T-cell (primary cell): ENCODE measurements around the gene NADSYN1. TPM values are rescaled to one million over a fixed set of nuclear protein-coding genes. Genes with fewer than 3 reads are reported as not detected.

Experiments
- ATAC-seq, 4 experiments: fragments of 200-7000 bp in 3 of 4; fragments of 150-1000 bp in 1 of 4; cut with Tn5 transposase; replicated peaks in 1 of 4; 1 replicate in 3 of 4; 2 replicates in 1 of 4; pipeline ENCODE4 v1.10.0; 2021; ENCODE audit warnings: moderate library complexity in 3 of 4, mild to moderate bottlenecking in 2 of 4, moderate number of reproducible peaks in 1 of 4
- CTCF ChIA-PET, 2 donors: fragments of 300-600 bp; sonication (Branson Sonifier 250); formaldehyde crosslinking; loops; one replicate each; lab custom pipeline; 2022; ENCODE audit warnings: antibody characterized with exemption in 2 of 2; lab: Charles Lee
- POLR2A ChIA-PET, 2 donors: fragments of 300-600 bp; sonication (Branson Sonifier 250); formaldehyde crosslinking; loops; one replicate each; lab custom pipeline; 2022; ENCODE audit warnings: antibody characterized with exemption in 2 of 2; lab: Charles Lee
- DNase-seq, 35 experiments: peaks; one replicate each; pipeline versions ENCODE4 v3.0.0 to v3.0.0-alpha.2; 2013 to 2023
- H3K27ac ChIP-seq: one replicate; pipeline ENCODE4 v1.5.1; 2013; ENCODE audit warnings: low read length
- H3K27me3 ChIP-seq, 2 experiments: replicated peaks in 1 of 2; 1 replicate in 1 of 2; 2 replicates in 1 of 2; pipeline versions ENCODE4 v1.6.1 to v1.7.0; 2013; ENCODE audit warnings: low read length in 1 of 2, mixed read lengths in 1 of 2; ENCODE audit not compliant: control insufficient read depth in 2 of 2, insufficient read depth in 2 of 2; ENCODE audit errors: extremely low read depth in 1 of 2
- H3K36me3 ChIP-seq, 2 donors: 1 replicate in 1 of 2; 2 replicates in 1 of 2; pipeline versions ENCODE4 v1.6.1 to v1.7.0; 2013; ENCODE audit warnings: low read length in 1 of 2; ENCODE audit not compliant: control insufficient read depth in 2 of 2, insufficient read depth in 1 of 2; ENCODE audit errors: extremely low read depth in 1 of 2
- H3K4me1 ChIP-seq, 2 experiments: 1 replicate in 1 of 2; 2 replicates in 1 of 2; pipeline versions ENCODE4 v1.6.1 to v1.7.0; 2013; ENCODE audit warnings: low read length in 2 of 2, mixed read lengths in 1 of 2; ENCODE audit not compliant: insufficient read depth in 2 of 2, control insufficient read depth in 1 of 2; ENCODE audit errors: extremely low read depth in 1 of 2
- H3K4me3 ChIP-seq, 2 donors: 1 replicate in 1 of 2; 2 replicates in 1 of 2; pipeline versions ENCODE4 v1.5.1 to v1.7.0; 2013; ENCODE audit warnings: mild to moderate bottlenecking in 2 of 2, low read length in 1 of 2, moderate library complexity in 1 of 2; ENCODE audit not compliant: control insufficient read depth in 1 of 2; ENCODE audit errors: extremely low read depth in 1 of 2
- H3K9me3 ChIP-seq: 2 replicates; pipeline ENCODE4 v1.7.0; 2013
- H3K27ac Mint-ChIP-seq, 2 donors: one replicate each; pipeline ENCODE4 v1.8.0; 2020 to 2021; ENCODE audit warnings: mild to moderate bottlenecking in 2 of 2, mixed read lengths in 2 of 2
- H3K27me3 Mint-ChIP-seq, 2 donors: one replicate each; pipeline ENCODE4 v1.8.0; 2021 to 2022; ENCODE audit warnings: mixed read lengths in 2 of 2
- H3K36me3 Mint-ChIP-seq: one replicate; pipeline ENCODE4 v1.8.0; 2021; ENCODE audit warnings: mixed read lengths
- H3K4me1 Mint-ChIP-seq, 3 donors: one replicate each; pipeline ENCODE4 v1.8.0; 2020 to 2022; ENCODE audit warnings: mixed read lengths in 3 of 3, mild to moderate bottlenecking in 1 of 3
- H3K4me3 Mint-ChIP-seq, 3 donors: one replicate each; pipeline ENCODE4 v1.8.0; 2020 to 2022; ENCODE audit warnings: mild to moderate bottlenecking in 3 of 3, mixed read lengths in 3 of 3, moderate library complexity in 3 of 3
- H3K9me3 Mint-ChIP-seq, 3 donors: one replicate each; pipeline ENCODE4 v1.8.0; 2020 to 2022; ENCODE audit warnings: mixed read lengths in 3 of 3
- whole genome bisulfite sequencing: methylation state at CpG from one replicate; pipeline ENCODE4 v1.1.5; 2013; ENCODE audit warnings: missing lambda C conversion rate; ENCODE audit not compliant: insufficient coverage; 5-methylcytosine and 5-hydroxymethylcytosine counted together
- total RNA-seq, 35 experiments: library from RNA in 6 of 35; stranded (reverse) in 6 of 35; fragments of 120-200 nt in 1 of 35; gene quantifications; one replicate each; pipeline versions ENCODE4 v1.2.1 to v1.2.4 and lab custom pipeline; 2013 to 2026

NADSYN1 gene
- total RNA-seq, 5 donors from 2014 or later (not counting 1 experiment from before 2014, with no cell fraction given), result 125 to 190 (median 162) TPM

- peaks cover 0 to 16% (median 3%) of the 10 kb centered on the region in 3 donors for H3K4me1 Mint-ChIP-seq
- no peak for ATAC-seq
- POLR2A ChIA-PET, result no interaction called here
- H3K9me3 Mint-ChIP-seq, result no peaks in the 10 kb centered on the region
- Histone ChIP-seq H3K9me3 (no peaks in the 10 kb centered on the region), H3K27me3 (no peaks in the 10 kb centered on the region), H3K36me3 (peaks cover 24 to 69% of the 10 kb centered on the region in 2 donors), H3K4me1 (no peaks in the 10 kb centered on the region), H3K4me3 (no peak overlapping the region), H3K27ac (no peak overlapping the region)
- no peaks in the 10 kb centered on the region for H3K27me3 Mint-ChIP-seq
- WGBS, result 98% methylated on average over 33 of the region's 34 CpGs
- H3K27ac Mint-ChIP-seq, result no peak overlapping the region
- DNase-seq, result no peak
- H3K36me3 Mint-ChIP-seq, result peaks cover 66% of the 10 kb centered on the region
- CTCF ChIA-PET, result no interaction called here
- no peak overlapping the region for H3K4me3 Mint-ChIP-seq
Observed at GRCh38 chr11:71463331-71464211, 10.6 kb downstream of the NADSYN1 start.

- H3K27ac Mint-ChIP-seq, result no peak overlapping the region
- H3K4me1 ChIP-seq, result no peaks in the 10 kb centered on the region
- no peak for ATAC-seq
- H3K36me3 Mint-ChIP-seq, result peaks cover 65% of the 10 kb centered on the region
- CTCF ChIA-PET, result no interaction called here
- H3K4me1 Mint-ChIP-seq, result peaks cover 0 to 9% (median 3%) of the 10 kb centered on the region in 3 donors
- H3K27me3 Mint-ChIP-seq, result no peaks in the 10 kb centered on the region
- POLR2A ChIA-PET, result no interaction called here
- H3K9me3 ChIP-seq, result no peaks in the 10 kb centered on the region
- no peak overlapping the region for H3K4me3 Mint-ChIP-seq
- no peak overlapping the region for H3K4me3 ChIP-seq
- no peak overlapping the region for H3K27ac ChIP-seq
- WGBS, result 100% methylated on average over 2 of the region's 4 CpGs
- DNase-seq, result no peak
- no peaks in the 10 kb centered on the region for H3K9me3 Mint-ChIP-seq
- peaks cover 18 to 54% of the 10 kb centered on the region in 2 donors for H3K36me3 ChIP-seq
- no peaks in the 10 kb centered on the region for H3K27me3 ChIP-seq
Observed at GRCh38 chr11:71465054-71465453, 12.1 kb downstream of the NADSYN1 start.

- no peaks in the 10 kb centered on the region for H3K9me3 ChIP-seq
- ChIA-PET POLR2A (no interaction called here), CTCF (no interaction called here)
- H3K4me1 ChIP-seq, result no peaks in the 10 kb centered on the region
- no peak overlapping the region for H3K4me3 ChIP-seq
- no peak for ATAC-seq
- H3K36me3 ChIP-seq, result peaks cover 16 to 50% of the 10 kb centered on the region in 2 donors
- Mint-ChIP-seq H3K27me3 (no peaks in the 10 kb centered on the region), H3K36me3 (peaks cover 55% of the 10 kb centered on the region), H3K4me3 (no peak overlapping the region), H3K4me1 (peaks cover 0 to 9% (median 0%) of the 10 kb centered on the region in 3 donors), H3K9me3 (no peaks in the 10 kb centered on the region), H3K27ac (no peak overlapping the region)
- H3K27ac ChIP-seq, result no peak overlapping the region
- no peak for DNase-seq
- no peaks in the 10 kb centered on the region for H3K27me3 ChIP-seq
- WGBS, result 90% methylated on average over 8 of the region's 9 CpGs
Observed at GRCh38 chr11:71466358-71466757, 13.4 kb downstream of the NADSYN1 start.

- Mint-ChIP-seq H3K4me1 (peaks cover 0 to 9% (median 0%) of the 10 kb centered on the region in 3 donors), H3K36me3 (peaks cover 56% of the 10 kb centered on the region), H3K27me3 (no peaks in the 10 kb centered on the region), H3K4me3 (no peak overlapping the region), H3K9me3 (no peaks in the 10 kb centered on the region), H3K27ac (no peak overlapping the region)
- WGBS, result 95% methylated on average over 5 of the region's 6 CpGs
- no peak overlapping the region for H3K4me3 ChIP-seq
- ChIA-PET CTCF (interaction anchor here in 1 of 2 donors (0.5 kb wide), 1 partner anchor 1295 kb away, joined by 4 read pairs; no protein-coding TSS in a partner anchor), POLR2A (interaction anchor here in 1 of 2 donors (0.6 kb wide), 1 partner anchor 40 kb away, joined by 3 read pairs; no protein-coding TSS in a partner anchor)
- no peaks in the 10 kb centered on the region for H3K9me3 ChIP-seq
- ATAC-seq (no peak), DNase-seq (no peak)
- H3K27ac ChIP-seq, result no peak overlapping the region
- H3K4me1 ChIP-seq, result no peaks in the 10 kb centered on the region
- H3K27me3 ChIP-seq, result no peaks in the 10 kb centered on the region
- peaks cover 21 to 49% of the 10 kb centered on the region in 2 donors for H3K36me3 ChIP-seq
Observed at GRCh38 chr11:71467164-71467563, 14.2 kb downstream of the NADSYN1 start.

GRCh38 chr11:71470946-71471345 is 17.9 kb downstream of the NADSYN1 start:
- H3K27ac Mint-ChIP-seq, result no peak overlapping the region
- H3K27ac ChIP-seq, result no peak overlapping the region
- no peaks in the 10 kb centered on the region for H3K9me3 Mint-ChIP-seq
- H3K27me3 ChIP-seq, result no peaks in the 10 kb centered on the region
- H3K4me1 Mint-ChIP-seq, result peaks cover 0 to 4% (median 0%) of the 10 kb centered on the region in 3 donors
- no peak overlapping the region for H3K4me3 Mint-ChIP-seq
- H3K27me3 Mint-ChIP-seq, result no peaks in the 10 kb centered on the region
- no peaks in the 10 kb centered on the region for H3K9me3 ChIP-seq
- CTCF ChIA-PET, result no interaction called here
- ATAC-seq, result no peak
- DNase-seq, result no peak
- H3K4me3 ChIP-seq, result no peak overlapping the region
- no peaks in the 10 kb centered on the region for H3K4me1 ChIP-seq
- POLR2A ChIA-PET, result no interaction called here
- 93% methylated on average over 4 of the region's 6 CpGs for WGBS
- H3K36me3 Mint-ChIP-seq, result peaks cover 49% of the 10 kb centered on the region
- peaks cover 28 to 60% of the 10 kb centered on the region in 2 donors for H3K36me3 ChIP-seq

DNA sequence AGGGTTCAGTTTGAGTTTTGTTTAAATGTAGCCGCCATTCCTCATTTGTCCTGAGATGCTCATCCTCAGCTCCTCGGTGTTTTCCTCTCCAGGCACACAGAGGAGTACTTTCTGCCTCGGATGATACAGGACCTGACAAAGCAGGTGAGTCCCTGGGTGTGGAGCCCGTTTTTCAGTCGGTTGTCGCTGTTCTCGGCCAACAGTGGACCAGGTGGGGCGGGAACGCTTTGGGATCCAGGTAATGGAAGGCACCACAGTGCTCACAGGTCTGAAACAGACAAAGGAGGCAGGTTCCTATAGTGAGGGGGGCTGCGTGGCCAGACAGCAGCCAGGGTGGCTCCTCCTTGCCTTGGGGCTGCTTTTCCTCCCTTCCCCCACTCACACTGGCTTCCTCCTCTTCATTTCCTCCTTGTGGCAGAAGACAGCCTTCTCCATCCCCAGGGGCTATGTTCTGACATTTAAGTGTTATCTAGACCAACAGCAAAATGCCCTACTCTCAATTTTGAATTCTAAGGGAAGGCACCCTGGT is 19.4 kb downstream of the NADSYN1 start:
- no peak for ATAC-seq
- Mint-ChIP-seq H3K36me3 (peaks cover 56% of the 10 kb centered on the region), H3K9me3 (no peaks in the 10 kb centered on the region), H3K27me3 (no peaks in the 10 kb centered on the region), H3K4me1 (no peaks in the 10 kb centered on the region), H3K4me3 (no peak overlapping the region), H3K27ac (no peak overlapping the region)
- 90% methylated on average over 9 of the region's 10 CpGs for WGBS
- no peaks in the 10 kb centered on the region for H3K27me3 ChIP-seq
- no peaks in the 10 kb centered on the region for H3K4me1 ChIP-seq
- CTCF ChIA-PET, result no interaction called here
- POLR2A ChIA-PET, result no interaction called here
- H3K27ac ChIP-seq, result no peak overlapping the region
- peaks cover 22 to 60% of the 10 kb centered on the region in 2 donors for H3K36me3 ChIP-seq
- no peak overlapping the region for H3K4me3 ChIP-seq
- no peaks in the 10 kb centered on the region for H3K9me3 ChIP-seq
- DNase-seq, result no peak
